SU-DHL-6 (cell line): ENCODE measurements around the gene ZNF132.

Experiments
- H2AFZ ChIP-seq: fragments of 200-600 bp; sonication (generic); 2 replicates; pipeline ENCODE4 v1.6.1; 2014; ENCODE audit warnings: low read depth, mild to moderate bottlenecking, moderate library complexity, mixed read lengths, antibody characterized with exemption, low read length; ENCODE audit not compliant: severe bottlenecking
- H3F3A ChIP-seq: fragments of 200-600 bp; shearing (Covaris generic); 2 replicates; pipeline ENCODE4 v1.6.0; 2016; ENCODE audit warnings: antibody characterized with exemption, mild to moderate bottlenecking; ENCODE audit not compliant: insufficient read depth
- H3K27ac ChIP-seq: fragments of 200-600 bp; sonication (generic); 2 replicates; pipeline ENCODE4 v1.5.1; 2016; ENCODE audit warnings: low read depth, mild to moderate bottlenecking, low read length, moderate library complexity, mixed read lengths
- H3K27me3 ChIP-seq: fragments of 200-600 bp; sonication (generic), shearing (Covaris generic); 2 replicates; pipeline ENCODE4 v1.6.0; 2014; ENCODE audit warnings: mild to moderate bottlenecking, low read length
- H3K36me3 ChIP-seq: fragments of 200-600 bp; sonication (generic); 2 replicates; pipeline ENCODE4 v1.6.1; 2014; ENCODE audit warnings: mild to moderate bottlenecking, low read length, mixed read lengths
- H3K4me2 ChIP-seq: fragments of 300-600, 200-600 bp; shearing (Covaris generic), sonication (generic); 2 replicates; pipeline ENCODE4 v1.6.0; 2014; ENCODE audit warnings: low read length, low read depth, mild to moderate bottlenecking; ENCODE audit not compliant: poor library complexity, severe bottlenecking
- H3K4me3 ChIP-seq: fragments of 200-600 bp; sonication (generic); 2 replicates; pipeline ENCODE4 v1.5.1; 2014; ENCODE audit warnings: antibody characterized with exemption, low read length, mild to moderate bottlenecking, mixed read lengths; ENCODE audit not compliant: insufficient read depth, poor library complexity, severe bottlenecking
- H3K79me2 ChIP-seq: fragments of 200-600 bp; sonication (generic); 2 replicates; pipeline ENCODE4 v1.6.1; 2014; ENCODE audit warnings: mild to moderate bottlenecking, low read length, moderate library complexity; ENCODE audit not compliant: insufficient read depth
- H3K9ac ChIP-seq: fragments of 200-600 bp; sonication (generic); 2 replicates; pipeline ENCODE4 v1.7.0; 2014; ENCODE audit warnings: mild to moderate bottlenecking, low read length
- H3K9me2 ChIP-seq: fragments of 200-600 bp; sonication (generic); replicated peaks from 2 replicates; pipeline ENCODE4 v1.6.1; 2014; ENCODE audit warnings: low read length; ENCODE audit not compliant: insufficient read depth
- H3K9me3 ChIP-seq: fragments of 200-600 bp; sonication (generic); 2 replicates; pipeline ENCODE4 v1.6.1; 2014; ENCODE audit warnings: low read length, mixed read lengths; ENCODE audit not compliant: insufficient read depth
- H4K20me1 ChIP-seq: fragments of 200-600 bp; sonication (generic); 2 replicates; pipeline ENCODE4 v1.6.1; 2014; ENCODE audit warnings: low read depth, mild to moderate bottlenecking, antibody characterized with exemption, low read length, moderate library complexity, mixed read lengths
- CTCF ChIP-seq: fragments of 200-600 bp; sonication (generic); IDR thresholded peaks from one replicate; pipeline ENCODE4 v1.5.1; 2017; ENCODE audit warnings: antibody characterized with exemption, mild to moderate bottlenecking, low read length, moderate library complexity; ENCODE audit not compliant: insufficient read depth, poor library complexity, severe bottlenecking
- EZH2phosphoT487 ChIP-seq: fragments of 200-600 bp; sonication (generic), shearing (Covaris generic); conservative IDR thresholded peaks from 2 replicates; pipeline ENCODE4 v1.6.1; 2018; ENCODE audit warnings: mild to moderate bottlenecking, antibody characterized with exemption, low read length, moderate library complexity, mixed read lengths

ZNF132 gene

GRCh38 chr19:58401840-58402421, 38.0 kb downstream of the ZNF132 start:
- Histone ChIP-seq H3K27ac (no peak overlapping the region), H3K9me2 (no peaks in the 10 kb centered on the region), H3K36me3 (no peaks in the 10 kb centered on the region), H3K4me2 (peak overlapping the region; percentile 91), H3K9me3 (no peaks in the 10 kb centered on the region), H4K20me1 (no peaks in the 10 kb centered on the region), H3K9ac (peak overlapping the region; percentile 53), H3K27me3 (no peaks in the 10 kb centered on the region), H3K4me3 (peak overlapping the region; percentile 58), H3F3A (peaks cover 5% of the 10 kb centered on the region; the same call in 1 of the 2 replicates), H3K79me2 (no peaks in the 10 kb centered on the region), H2AFZ (peak overlapping the region; percentile 87)
- TF ChIP-seq CTCF (no peak), EZH2phosphoT487 (no peak)

GRCh38 chr19:58400916-58401839, 38.8 kb downstream of the ZNF132 start:
- H3K9me3 ChIP-seq: no peaks in the 10 kb centered on the region
- no peaks in the 10 kb centered on the region for H3K36me3 ChIP-seq
- no peaks in the 10 kb centered on the region for H3K79me2 ChIP-seq
- H3K9me2 ChIP-seq: no peaks in the 10 kb centered on the region
- H2AFZ ChIP-seq: peak overlapping the region; percentile 87
- H3K27me3 ChIP-seq: no peaks in the 10 kb centered on the region
- TF ChIP-seq CTCF (no peak), EZH2phosphoT487 (no peak)
- peaks cover 5% of the 10 kb centered on the region; the same call in 1 of the 2 replicates for H3F3A ChIP-seq
- H3K27ac ChIP-seq: no peak overlapping the region
- H4K20me1 ChIP-seq: no peaks in the 10 kb centered on the region
- peak overlapping the region; percentile 91 for H3K4me2 ChIP-seq
- H3K9ac ChIP-seq: peak overlapping the region; percentile 53
- H3K4me3 ChIP-seq: peak overlapping the region; percentile 58

- no peaks in the 10 kb centered on the region for H3K27me3 ChIP-seq
- H3K36me3 ChIP-seq: no peaks in the 10 kb centered on the region
- peak overlapping the region; percentile 33; the same call in 1 of the 2 replicates for H3K9ac ChIP-seq
- H3K9me3 ChIP-seq: no peaks in the 10 kb centered on the region
- TF ChIP-seq EZH2phosphoT487 (no peak), CTCF (no peak)
- peaks cover 5% of the 10 kb centered on the region; the same call in 1 of the 2 replicates for H3F3A ChIP-seq
- H3K9me2 ChIP-seq: no peaks in the 10 kb centered on the region
- H2AFZ ChIP-seq: no peak overlapping the region
- H3K4me3 ChIP-seq: peak overlapping the region; percentile 36
- H3K4me2 ChIP-seq: peak overlapping the region; percentile 50
- no peak overlapping the region for H3K27ac ChIP-seq
- no peaks in the 10 kb centered on the region for H4K20me1 ChIP-seq
- no peaks in the 10 kb centered on the region for H3K79me2 ChIP-seq
Measured at GRCh38 chr19:58400316-58400915, 39.5 kb downstream of the ZNF132 start.
